ENCODE results near the gene UBA6.

DNA sequence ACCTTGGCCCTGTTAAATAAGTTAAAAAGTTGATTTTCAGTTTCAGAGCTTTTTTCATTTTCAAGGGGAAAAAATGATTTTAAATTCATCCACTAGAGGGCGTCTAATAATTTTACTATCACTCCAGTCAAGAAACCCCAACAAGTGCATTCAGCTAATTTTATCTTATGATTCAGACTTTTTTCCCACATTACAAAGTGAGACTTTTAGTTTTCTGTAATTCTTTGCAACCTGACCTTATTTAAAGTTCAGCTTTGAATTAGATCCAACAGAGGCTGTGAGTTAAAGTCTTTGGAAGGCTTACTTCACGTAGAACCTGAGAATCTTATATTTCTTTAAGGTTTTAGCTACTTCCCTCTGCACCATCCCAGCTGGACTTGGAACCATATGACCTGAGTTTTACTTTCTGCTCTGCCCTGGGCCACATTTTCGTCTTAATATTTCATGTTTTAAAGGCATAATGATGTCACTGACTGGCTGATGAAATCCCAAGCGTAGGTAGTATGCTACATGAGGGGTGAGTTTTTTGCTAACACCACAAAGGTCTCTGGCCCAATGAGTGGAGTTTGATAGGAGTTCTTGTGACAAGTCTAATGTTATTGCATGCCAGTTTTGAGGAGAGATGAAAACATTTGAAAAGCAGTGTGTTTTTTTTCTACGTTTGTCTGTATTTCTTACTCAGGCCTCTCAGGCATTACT is 46.0 kb upstream of the UBA6 start:
- TF ChIP-seq, protein P1, sequence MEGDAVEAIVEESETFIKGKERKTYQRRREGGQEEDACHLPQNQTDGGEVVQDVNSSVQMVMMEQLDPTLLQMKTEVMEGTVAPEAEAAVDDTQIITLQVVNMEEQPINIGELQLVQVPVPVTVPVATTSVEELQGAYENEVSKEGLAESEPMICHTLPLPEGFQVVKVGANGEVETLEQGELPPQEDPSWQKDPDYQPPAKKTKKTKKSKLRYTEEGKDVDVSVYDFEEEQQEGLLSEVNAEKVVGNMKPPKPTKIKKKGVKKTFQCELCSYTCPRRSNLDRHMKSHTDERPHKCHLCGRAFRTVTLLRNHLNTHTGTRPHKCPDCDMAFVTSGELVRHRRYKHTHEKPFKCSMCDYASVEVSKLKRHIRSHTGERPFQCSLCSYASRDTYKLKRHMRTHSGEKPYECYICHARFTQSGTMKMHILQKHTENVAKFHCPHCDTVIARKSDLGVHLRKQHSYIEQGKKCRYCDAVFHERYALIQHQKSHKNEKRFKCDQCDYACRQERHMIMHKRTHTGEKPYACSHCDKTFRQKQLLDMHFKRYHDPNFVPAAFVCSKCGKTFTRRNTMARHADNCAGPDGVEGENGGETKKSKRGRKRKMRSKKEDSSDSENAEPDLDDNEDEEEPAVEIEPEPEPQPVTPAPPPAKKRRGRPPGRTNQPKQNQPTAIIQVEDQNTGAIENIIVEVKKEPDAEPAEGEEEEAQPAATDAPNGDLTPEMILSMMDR (IDR thresholded peaks at IDR 0.05), result peak; percentile 90
- no peak for TF ChIP-seq EZH2 (IDR thresholded peaks at IDR 0.05; ENCODE audit: borderline replicate concordance, insufficient read depth, low read depth, low read length, poor library complexity, severe bottlenecking)
